GM12801 (cell line): ENCODE measurements around the gene PIP4K2B.

Experiments
- CTCF ChIP-seq: IDR thresholded peaks from one replicate; pipeline ENCODE4 v1.5.1; 2011; ENCODE audit warnings: control low read depth; ENCODE audit not compliant: insufficient read length; ENCODE audit errors: extremely low read depth

Gene PIP4K2B

DNA sequence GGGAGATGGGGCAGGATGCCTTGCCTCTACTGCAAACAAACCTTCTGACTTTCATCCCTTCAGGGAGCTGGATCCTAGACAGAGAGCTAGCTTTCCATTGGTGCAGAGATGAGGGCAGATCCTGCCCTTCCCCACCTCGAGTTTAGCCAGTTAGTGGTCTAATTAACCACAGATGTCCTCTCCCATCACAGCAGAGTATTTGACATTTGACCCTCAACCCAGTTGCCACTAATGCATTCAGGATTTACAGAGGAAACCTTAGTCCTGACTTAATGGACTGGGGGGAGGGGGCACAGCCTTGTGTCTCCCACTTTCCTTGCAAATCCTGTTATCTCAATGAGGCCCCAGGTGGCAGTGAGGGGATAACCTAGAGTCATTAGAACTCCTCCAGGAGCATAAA is 10.2 kb downstream of the PIP4K2B start:
- no peak for TF ChIP-seq CTCF

- TF ChIP-seq CTCF, result no peak
Observed at GRCh38 chr17:38786372-38786771, 13.0 kb downstream of the PIP4K2B start.

DNA sequence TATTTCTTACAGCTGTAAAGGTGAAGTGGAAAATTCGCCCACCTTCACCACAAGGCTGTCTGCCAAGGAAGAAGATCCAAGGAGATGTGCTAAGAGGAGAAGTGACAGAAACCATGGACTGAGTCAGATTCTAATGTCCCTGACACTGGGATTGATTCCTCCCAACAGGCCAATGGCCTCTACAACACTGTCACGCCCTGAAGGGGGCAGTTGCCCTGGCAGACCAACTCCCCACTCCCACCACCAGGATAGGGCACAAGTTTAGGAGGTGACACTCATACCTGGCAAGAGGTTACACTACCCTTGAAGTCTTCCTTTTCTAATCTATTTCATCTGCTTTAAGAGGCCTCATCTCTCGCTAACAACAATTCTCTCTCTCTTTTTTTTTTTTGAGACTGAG is 16.1 kb downstream of the PIP4K2B start:
- no peak for TF ChIP-seq CTCF

DNA sequence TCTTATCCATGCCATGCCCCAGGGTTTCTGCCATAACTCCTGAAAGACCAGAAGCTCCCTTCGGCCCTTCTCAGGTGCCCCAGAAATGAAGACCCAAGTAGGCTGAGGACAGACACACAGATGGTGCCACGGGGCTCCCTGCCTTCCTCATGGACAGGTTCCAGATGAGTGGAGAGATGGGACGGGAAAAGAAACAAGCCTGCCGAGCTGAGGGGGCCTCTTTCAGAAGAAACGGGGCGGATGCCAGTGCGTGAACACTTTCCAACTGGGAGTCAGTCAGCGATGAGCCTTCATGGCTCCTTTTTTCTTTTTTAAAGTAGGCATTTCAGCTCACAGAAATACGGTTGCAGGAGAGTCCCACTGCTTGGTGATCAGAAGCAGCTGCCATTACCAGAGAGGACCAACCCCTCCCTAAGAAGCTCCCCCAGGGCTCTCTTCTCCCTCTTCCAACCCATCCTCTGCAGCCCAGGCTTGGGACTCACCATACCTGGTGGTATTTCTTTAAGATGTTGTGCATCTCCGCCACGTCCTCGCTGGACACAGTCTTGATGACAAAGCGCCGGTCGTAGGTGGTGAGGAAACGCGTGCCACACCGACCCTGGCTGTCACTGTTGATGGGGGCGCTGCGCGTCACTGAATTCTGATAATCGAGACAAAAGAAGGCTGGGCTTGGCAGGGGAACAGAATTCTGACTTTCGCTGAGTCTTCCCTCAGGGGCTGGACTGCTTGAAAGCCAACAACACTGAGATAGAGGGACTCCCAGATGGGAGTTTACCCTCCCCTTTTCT is 19.2 kb downstream of the PIP4K2B start:
- TF ChIP-seq CTCF, result no peak

DNA sequence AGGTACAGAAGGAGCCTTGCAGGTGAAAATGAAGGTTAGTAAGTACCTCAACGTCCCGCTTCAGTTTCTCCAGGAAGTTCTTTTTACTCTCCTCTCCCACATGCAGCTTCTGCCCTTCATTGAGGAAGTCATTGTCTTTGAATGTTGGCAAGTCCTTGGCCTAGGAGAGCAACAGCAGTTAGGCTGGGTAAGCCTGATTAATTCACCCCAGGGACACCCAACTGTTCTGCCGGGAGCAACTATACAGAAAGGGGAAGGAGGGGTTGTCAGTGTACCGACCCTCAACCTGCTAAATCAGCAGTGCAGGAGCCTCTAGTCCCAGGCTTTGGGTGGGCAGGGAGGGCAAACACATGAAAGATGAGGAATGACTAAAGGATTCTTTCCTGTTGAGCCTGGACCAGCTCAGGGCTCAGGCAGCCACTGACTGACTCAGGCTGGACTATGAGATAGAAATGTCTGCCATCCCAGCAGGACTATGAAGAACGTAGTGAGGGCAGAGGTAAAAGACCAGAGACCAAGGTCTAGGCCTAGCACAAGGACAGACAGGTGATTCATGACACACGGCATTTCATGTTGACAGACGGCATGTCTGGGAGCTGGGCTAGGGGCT is 21.6 kb downstream of the PIP4K2B start:
- no peak for TF ChIP-seq CTCF

GRCh38 chr17:38773258-38773657 is 26.1 kb downstream of the PIP4K2B start:
- no peak for TF ChIP-seq CTCF

- TF ChIP-seq CTCF, result no peak
Observed at GRCh38 chr17:38768417-38768816, 30.9 kb downstream of the PIP4K2B start.
